Measurements from ENCODE around the gene DTNBP1. TPM values are rescaled to one million over a fixed set of nuclear protein-coding genes. Genes with fewer than 3 reads are reported as not detected.

Gene DTNBP1
- total RNA-seq, 1 experiment from 2014 or later: 14.4 TPM

GRCh38 chr6:15575357-15576033 lies 87.3 kb downstream of the DTNBP1 start:
- in situ Hi-C loops (cut with HindIII; ENCODE audit: low pct_unique_long_range_greater_than_20kb, low sequenced_read_pairs): no loop called here
- DNase-seq (ENCODE audit: low read depth): no peak

- in situ Hi-C loops (cut with HindIII; ENCODE audit: low pct_unique_long_range_greater_than_20kb, low sequenced_read_pairs): no loop called here
- peak; percentile 16 for DNase-seq (ENCODE audit: low read depth)
Measured at GRCh38 chr6:15574486-15574885, 88.3 kb downstream of the DTNBP1 start.

- no peak for DNase-seq (ENCODE audit: low read depth)
- in situ Hi-C loops (cut with HindIII; ENCODE audit: low pct_unique_long_range_greater_than_20kb, low sequenced_read_pairs): no loop called here
Measured at GRCh38 chr6:15574023-15574422, 88.8 kb downstream of the DTNBP1 start.

GRCh38 chr6:15573384-15573783 lies 89.4 kb downstream of the DTNBP1 start:
- no peak for DNase-seq (ENCODE audit: low read depth)
- in situ Hi-C loops (cut with HindIII; ENCODE audit: low pct_unique_long_range_greater_than_20kb, low sequenced_read_pairs): no loop called here

GRCh38 chr6:15572296-15573016 lies 90.4 kb downstream of the DTNBP1 start:
- in situ Hi-C loops (cut with HindIII; ENCODE audit: low pct_unique_long_range_greater_than_20kb, low sequenced_read_pairs): no loop called here
- DNase-seq (ENCODE audit: low read depth): no peak

GRCh38 chr6:15570171-15570570 lies 92.7 kb downstream of the DTNBP1 start:
- DNase-seq (ENCODE audit: low read depth): no peak
- in situ Hi-C loops (cut with HindIII; ENCODE audit: low pct_unique_long_range_greater_than_20kb, low sequenced_read_pairs): no loop called here

- DNase-seq (ENCODE audit: low read depth): no peak
- in situ Hi-C loops (cut with HindIII; ENCODE audit: low pct_unique_long_range_greater_than_20kb, low sequenced_read_pairs): no loop called here
Measured at GRCh38 chr6:15569035-15569995, 93.5 kb downstream of the DTNBP1 start.

- in situ Hi-C loops (cut with HindIII; ENCODE audit: low pct_unique_long_range_greater_than_20kb, low sequenced_read_pairs): no loop called here
- no peak for DNase-seq (ENCODE audit: low read depth)
Measured at GRCh38 chr6:15562977-15563376, 99.9 kb downstream of the DTNBP1 start.

GRCh38 chr6:15561447-15562199 lies 101.2 kb downstream of the DTNBP1 start:
- in situ Hi-C loops (cut with HindIII; ENCODE audit: low pct_unique_long_range_greater_than_20kb, low sequenced_read_pairs): no loop called here

GRCh38 chr6:15560713-15561112 lies 102.1 kb downstream of the DTNBP1 start:
- in situ Hi-C loops (cut with HindIII; ENCODE audit: low pct_unique_long_range_greater_than_20kb, low sequenced_read_pairs): no loop called here
- no peak for DNase-seq (ENCODE audit: low read depth)

More at GRCh38 chr6:15561447-15562199, 101.2 kb downstream of the DTNBP1 start:
- no peak for DNase-seq (ENCODE audit: low read depth)

- DNase-seq (ENCODE audit: low read depth): no peak
- in situ Hi-C loops (cut with HindIII; ENCODE audit: low pct_unique_long_range_greater_than_20kb, low sequenced_read_pairs): no loop called here
Measured at GRCh38 chr6:15557174-15557573, 105.7 kb downstream of the DTNBP1 start.

GRCh38 chr6:15556711-15557110 lies 106.1 kb downstream of the DTNBP1 start:
- in situ Hi-C loops (cut with HindIII; ENCODE audit: low pct_unique_long_range_greater_than_20kb, low sequenced_read_pairs): no loop called here
- DNase-seq (ENCODE audit: low read depth): no peak

GRCh38 chr6:15555101-15556038 lies 107.5 kb downstream of the DTNBP1 start:
- in situ Hi-C loops (cut with HindIII; ENCODE audit: low pct_unique_long_range_greater_than_20kb, low sequenced_read_pairs): no loop called here
- no peak for DNase-seq (ENCODE audit: low read depth)

- in situ Hi-C loops (cut with HindIII; ENCODE audit: low pct_unique_long_range_greater_than_20kb, low sequenced_read_pairs): no loop called here
Measured at GRCh38 chr6:15554728-15555100, 108.1 kb downstream of the DTNBP1 start.

GRCh38 chr6:15553736-15554294 lies 109.0 kb downstream of the DTNBP1 start:
- in situ Hi-C loops (cut with HindIII; ENCODE audit: low pct_unique_long_range_greater_than_20kb, low sequenced_read_pairs): no loop called here
- no peak for DNase-seq (ENCODE audit: low read depth)

More at GRCh38 chr6:15554728-15555100, 108.1 kb downstream of the DTNBP1 start:
- DNase-seq (ENCODE audit: low read depth): no peak

GRCh38 chr6:15553031-15553430 lies 109.8 kb downstream of the DTNBP1 start:
- in situ Hi-C loops (cut with HindIII; ENCODE audit: low pct_unique_long_range_greater_than_20kb, low sequenced_read_pairs): no loop called here

GRCh38 chr6:15551798-15552197 lies 111.0 kb downstream of the DTNBP1 start:
- in situ Hi-C loops (cut with HindIII; ENCODE audit: low pct_unique_long_range_greater_than_20kb, low sequenced_read_pairs): no loop called here
- DNase-seq (ENCODE audit: low read depth): no peak

More at GRCh38 chr6:15553031-15553430, 109.8 kb downstream of the DTNBP1 start:
- DNase-seq (ENCODE audit: low read depth): no peak
